Karpas-422 (cell line): Measurements from ENCODE around the gene ABHD8. TPM values are rescaled to one million over a fixed set of nuclear protein-coding genes. Genes with fewer than 3 reads are reported as not detected.
"Not testable (repeated sequence)": the region's sequence is repeated elsewhere in the genome, so short reads cannot be mapped to it uniquely, and the experiment has no call there.

Experiments used
- DNase-seq: peaks from one replicate; pipeline ENCODE4 v3.0.0-alpha.2; 2015
- H2AFZ ChIP-seq: fragments of 200-600 bp; sonication (generic); 2 replicates; pipeline ENCODE4 v1.6.1; 2014; ENCODE audit warnings: antibody characterized with exemption, low read length, mixed read lengths
- H3K27ac ChIP-seq: fragments of 200-600 bp; sonication (generic); 2 replicates; pipeline ENCODE4 v1.5.1; 2014; ENCODE audit warnings: mild to moderate bottlenecking, low read length, moderate library complexity
- H3K27me3 ChIP-seq: fragments of 200-600 bp; sonication (generic); 2 replicates; pipeline ENCODE4 v1.6.1; 2014; ENCODE audit warnings: low read length, mixed read lengths
- H3K36me3 ChIP-seq: fragments of 200-600 bp; sonication (generic); 2 replicates; pipeline ENCODE4 v1.6.1; 2014; ENCODE audit warnings: low read length, mixed read lengths; ENCODE audit not compliant: insufficient read depth
- H3K4me1 ChIP-seq: fragments of 200-600 bp; sonication (generic); 2 replicates; pipeline ENCODE4 v1.6.1; 2014; ENCODE audit warnings: mild to moderate bottlenecking, low read length, mixed read lengths
- H3K4me2 ChIP-seq: fragments of 200-600 bp; sonication (generic); 2 replicates; pipeline ENCODE4 v1.6.1; 2014; ENCODE audit warnings: low read length, low read depth, mild to moderate bottlenecking; ENCODE audit not compliant: poor library complexity, severe bottlenecking
- H3K4me3 ChIP-seq: fragments of 200-600 bp; sonication (generic); 2 replicates; pipeline ENCODE4 v1.5.1; 2014; ENCODE audit warnings: mild to moderate bottlenecking, antibody characterized with exemption, low read length, mixed read lengths
- H3K79me2 ChIP-seq: fragments of 200-600 bp; sonication (generic); 2 replicates; pipeline ENCODE4 v1.6.1; 2014; ENCODE audit warnings: mild to moderate bottlenecking, low read length, mixed read lengths
- H3K9ac ChIP-seq: fragments of 200-600 bp; sonication (generic); 2 replicates; pipeline ENCODE4 v1.6.0; 2014; ENCODE audit warnings: low read length
- H3K9me2 ChIP-seq: fragments of 200-600 bp; sonication (generic), shearing (Covaris generic); replicated peaks from 2 replicates; pipeline ENCODE4 v1.6.0; 2014; ENCODE audit warnings: mild to moderate bottlenecking, low read length, moderate library complexity; ENCODE audit not compliant: insufficient read depth
- H3K9me3 ChIP-seq: fragments of 300-700, 200-600 bp; sonication (generic); 2 replicates; pipeline ENCODE4 v1.6.1; 2014; ENCODE audit warnings: low read length, mixed read lengths
- H4K20me1 ChIP-seq: fragments of 200-600 bp; sonication (generic); 2 replicates; pipeline ENCODE4 v1.6.1; 2014; ENCODE audit warnings: mild to moderate bottlenecking, antibody characterized with exemption, low read length, low read depth; ENCODE audit not compliant: insufficient read depth
- total RNA-seq: library from RNA; depleted of rRNA; stranded (reverse); fragments of >200 nt; shearing (Covaris generic); gene quantifications from 2 replicates; pipeline ENCODE4 v1.2.3, GENCODE V29; 2014; ENCODE audit warnings: low replicate concordance

The ABHD8 gene
- total RNA-seq, 1 experiment from 2014 or later = 0.37 TPM

GRCh38 chr19:17300992-17301619 lies 2.1 kb downstream of the ABHD8 start:
- Histone ChIP-seq H3K27ac (no peak overlapping the region), H3K4me2 (no peak overlapping the region), H3K4me1 (peaks cover 16% of the 10 kb centered on the region), H3K79me2 (no peaks in the 10 kb centered on the region; the same call in 1 of the 2 replicates), H3K36me3 (no peaks in the 10 kb centered on the region; the same call in 1 of the 2 replicates), H2AFZ (no peak overlapping the region), H3K9me2 (no peaks in the 10 kb centered on the region), H3K9ac (no peak overlapping the region), H4K20me1 (peaks cover 11% of the 10 kb centered on the region; the same call in 1 of the 2 replicates), H3K27me3 (no peaks in the 10 kb centered on the region), H3K4me3 (no peak overlapping the region), H3K9me3 (no peaks in the 10 kb centered on the region)
- no peak for DNase-seq

GRCh38 chr19:17296976-17297375 lies 6.2 kb downstream of the ABHD8 start:
- Histone ChIP-seq H3K4me2 (no peak overlapping the region), H3K9me3 (no peaks in the 10 kb centered on the region), H3K79me2 (peaks cover 8% of the 10 kb centered on the region), H3K4me3 (no peak overlapping the region), H3K27ac (no peak overlapping the region), H3K36me3 (no peaks in the 10 kb centered on the region; the same call in 1 of the 2 replicates), H3K9ac (no peak overlapping the region), H3K9me2 (no peaks in the 10 kb centered on the region), H2AFZ (no peak overlapping the region), H4K20me1 (no peaks in the 10 kb centered on the region; the same call in 1 of the 2 replicates), H3K4me1 (peaks cover 10% of the 10 kb centered on the region), H3K27me3 (no peaks in the 10 kb centered on the region)
- DNase-seq = no peak

DNA sequence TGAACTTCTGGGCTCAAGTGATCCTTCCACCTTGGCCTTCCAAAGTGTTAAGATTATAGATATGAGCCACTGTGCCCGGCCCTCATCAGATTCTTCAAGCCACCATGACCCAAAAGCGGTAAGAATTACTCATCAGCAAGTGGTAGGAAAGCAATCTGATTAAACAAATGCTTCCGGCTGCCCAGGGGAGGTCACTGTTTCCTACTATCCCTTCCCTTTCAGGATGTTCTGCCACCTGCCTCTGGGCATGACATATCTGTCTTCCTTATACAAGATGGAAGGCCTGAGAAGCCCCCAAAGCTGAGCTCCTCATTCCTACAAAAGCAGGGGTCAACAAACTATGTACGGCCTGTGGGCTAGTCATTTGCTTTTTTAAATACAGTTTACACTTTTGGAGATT lies 7.0 kb downstream of the ABHD8 start:
- H4K20me1 ChIP-seq = no peaks in the 10 kb centered on the region; the same call in 1 of the 2 replicates
- no peak overlapping the region for H3K27ac ChIP-seq
- H3K4me3 ChIP-seq = no peak overlapping the region
- H3K36me3 ChIP-seq = no peaks in the 10 kb centered on the region; the same call in 1 of the 2 replicates
- H3K27me3 ChIP-seq = no peaks in the 10 kb centered on the region
- H3K4me2 ChIP-seq = no peak overlapping the region
- no peak for DNase-seq
- no peaks in the 10 kb centered on the region for H3K9me2 ChIP-seq
- no peaks in the 10 kb centered on the region for H3K9me3 ChIP-seq
- no peak overlapping the region for H3K9ac ChIP-seq
- H3K79me2 ChIP-seq = peaks cover 8% of the 10 kb centered on the region
- peaks cover 10% of the 10 kb centered on the region for H3K4me1 ChIP-seq
- no peak overlapping the region for H2AFZ ChIP-seq

DNA sequence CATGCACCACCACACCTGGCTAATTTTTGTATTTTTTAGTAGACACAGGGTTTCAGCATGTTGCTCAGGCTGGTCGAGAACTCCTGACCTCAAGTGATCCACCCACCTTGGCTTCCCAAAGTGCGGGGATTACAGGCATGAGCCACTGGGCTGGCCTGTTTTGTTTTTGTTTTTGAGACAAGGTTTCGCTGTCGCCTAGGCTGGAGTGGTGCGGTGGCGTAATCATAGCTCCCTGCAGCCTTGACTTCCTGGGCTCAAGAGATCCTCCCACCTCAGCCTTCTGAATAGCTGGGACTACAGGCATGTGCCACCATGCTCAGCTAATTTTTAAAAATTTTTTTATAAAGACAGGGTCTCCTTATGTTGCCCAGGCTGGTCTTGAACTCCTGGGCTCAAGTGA lies 7.7 kb downstream of the ABHD8 start:
- H3K36me3 ChIP-seq, H3K9me2 ChIP-seq, H3K79me2 ChIP-seq, H3K9ac ChIP-seq, H3K9me3 ChIP-seq, DNase-seq, H3K27me3 ChIP-seq, H3K27ac ChIP-seq, H3K4me1 ChIP-seq, H3K4me2 ChIP-seq, H4K20me1 ChIP-seq, H3K4me3 ChIP-seq, H2AFZ ChIP-seq: not testable (repeated sequence)

DNA sequence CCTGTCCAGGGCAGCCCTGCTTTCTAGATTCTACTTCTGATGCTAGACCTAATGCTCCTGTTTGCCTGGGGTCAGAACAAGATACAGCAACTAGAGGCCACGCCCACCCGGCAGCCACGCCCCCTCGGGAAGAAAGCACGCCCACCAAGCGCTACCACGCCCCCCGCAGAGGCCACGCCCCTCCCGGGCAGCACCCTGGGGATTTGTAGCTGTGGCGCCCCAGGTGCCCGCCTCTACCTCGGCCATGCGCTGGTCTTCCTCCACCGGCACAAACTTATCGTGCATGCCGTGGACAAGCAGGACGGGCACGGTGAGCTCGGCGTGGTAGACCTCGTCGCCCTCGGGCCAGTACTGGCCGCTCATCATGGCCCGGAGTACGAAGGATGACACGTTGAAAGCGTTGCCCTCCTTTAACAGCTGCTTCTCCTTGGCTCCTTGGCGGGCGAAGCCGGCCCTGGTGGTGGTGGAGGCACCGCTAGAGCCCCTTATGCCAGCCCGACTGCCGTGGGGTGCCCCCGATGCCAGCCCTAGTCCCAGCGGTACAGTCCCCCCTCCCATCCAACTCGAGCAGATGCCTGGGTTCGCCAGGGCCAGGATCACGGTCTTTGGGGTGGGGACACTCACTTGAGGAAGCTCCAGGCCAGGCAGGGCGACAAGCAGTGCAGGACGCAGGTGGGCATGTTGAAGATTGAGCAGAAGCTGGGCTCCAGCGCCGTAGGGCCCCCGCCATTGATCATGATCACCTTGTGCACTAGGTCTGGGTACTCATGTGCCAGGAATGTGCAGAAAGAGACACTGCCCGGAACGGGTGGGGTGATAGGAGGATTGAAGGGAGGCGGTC lies 9.0 kb downstream of the ABHD8 start:
- no peaks in the 10 kb centered on the region for H3K9me2 ChIP-seq
- no peaks in the 10 kb centered on the region for H3K27me3 ChIP-seq
- no peak overlapping the region for H3K27ac ChIP-seq
- DNase-seq = peak; percentile 78
- H3K79me2 ChIP-seq = peaks cover 8% of the 10 kb centered on the region
- H3K36me3 ChIP-seq = no peaks in the 10 kb centered on the region; the same call in 1 of the 2 replicates
- no peaks in the 10 kb centered on the region; the same call in 1 of the 2 replicates for H4K20me1 ChIP-seq
- no peak overlapping the region for H3K4me3 ChIP-seq
- peaks cover 10% of the 10 kb centered on the region for H3K4me1 ChIP-seq
- H3K9ac ChIP-seq = no peak overlapping the region
- H2AFZ ChIP-seq = no peak overlapping the region
- H3K4me2 ChIP-seq = no peak overlapping the region
- no peaks in the 10 kb centered on the region for H3K9me3 ChIP-seq

GRCh38 chr19:17293605-17294004 lies 9.6 kb downstream of the ABHD8 start:
- Histone ChIP-seq H3K4me3 (peak overlapping the region; percentile 20; the same call in 1 of the 2 replicates), H3K36me3 (no peaks in the 10 kb centered on the region; the same call in 1 of the 2 replicates), H3K27me3 (no peaks in the 10 kb centered on the region), H3K27ac (no peak overlapping the region), H3K4me2 (peak overlapping the region; percentile 75), H3K9me2 (no peaks in the 10 kb centered on the region), H3K79me2 (peaks cover 8% of the 10 kb centered on the region), H3K9ac (peak overlapping the region; percentile 78; the same call in 1 of the 2 replicates), H3K9me3 (no peaks in the 10 kb centered on the region), H4K20me1 (no peaks in the 10 kb centered on the region; the same call in 1 of the 2 replicates), H2AFZ (no peak overlapping the region), H3K4me1 (peaks cover 10% of the 10 kb centered on the region)
- DNase-seq = no peak

- Histone ChIP-seq H2AFZ (peak overlapping the region; percentile 70; the same call in 1 of the 2 replicates), H3K9me2 (no peaks in the 10 kb centered on the region), H4K20me1 (no peaks in the 10 kb centered on the region; the same call in 1 of the 2 replicates), H3K4me3 (peak overlapping the region; percentile 72), H3K36me3 (no peaks in the 10 kb centered on the region), H3K79me2 (peaks cover 8% of the 10 kb centered on the region), H3K9me3 (no peaks in the 10 kb centered on the region), H3K4me2 (peak overlapping the region; percentile 75), H3K4me1 (peaks cover 10% of the 10 kb centered on the region), H3K27me3 (no peaks in the 10 kb centered on the region), H3K9ac (peak overlapping the region; percentile 78), H3K27ac (peak overlapping the region; percentile 30; the same call in 1 of the 2 replicates)
- DNase-seq = peak; percentile 94
These were observed 10.7 kb downstream of the ABHD8 start for GRCh38 chr19:17292301-17293074.
